ENCODE measurements around the gene ESPL1. TPM values are rescaled to one million over a fixed set of nuclear protein-coding genes. Genes with fewer than 3 reads are reported as not detected.

The ESPL1 gene
- total and polyA plus RNA-seq, 2 of the 8 experiments (the other 6 are each of a cell fraction or from before 2014, with no cell fraction given) = 31.8 to 52.7 TPM

- no peak overlapping the region for H3K23ac ChIP-seq (ENCODE audit: insufficient read length)
- 96% methylated on average over 11 of the region's 11 CpGs; no CpG with 5 or more reads in 1 of the 2 experiments for WGBS, 2 experiments (ENCODE audit: extremely low coverage in 1 of 2, insufficient coverage in 1 of 2, insufficient read length in 1 of 2, insufficient replicate concordance in 2 of 2, low coverage in 1 of 2, low lambda C conversion rate in 2 of 2, missing lambda C conversion rate in 1 of 2)
- H3K79me2 ChIP-seq (ENCODE audit: control insufficient read depth in 1 of 2, insufficient read depth in 2 of 2, low read length in 2 of 2) = no peaks in the 10 kb centered on the region
- H3K18ac ChIP-seq (ENCODE audit: extremely low read depth, low read length) = no peak overlapping the region
- H3K4me2 ChIP-seq (ENCODE audit: insufficient read depth in 1 of 2, low read depth in 2 of 2, low read length in 2 of 2) = no peak overlapping the region
- no peaks in the 10 kb centered on the region for H3K9me3 ChIP-seq (ENCODE audit: insufficient read depth in 2 of 2, low read depth in 1 of 2, low read length in 1 of 2)
- H3K36me3 ChIP-seq (ENCODE audit: control insufficient read depth in 2 of 4, insufficient read depth in 4 of 4, low read length in 3 of 4) = peaks cover 13 to 51% (median 42%) of the 10 kb centered on the region in 4 experiments
- POLR2A ChIA-PET (ENCODE audit: partially characterized antibody) = interaction anchor here (0.6 to 9.3 kb wide), 6 partner anchors 8 to 81 kb away, joined by 3 to 76 read pairs (median 3); partner anchors contain the start of genes ESPL1 and PFDN5
- H3K14ac ChIP-seq (ENCODE audit: insufficient read length) = no peak overlapping the region
- no peak overlapping the region for H2BK5ac ChIP-seq (ENCODE audit: low read depth, low read length)
- no peak overlapping the region for H3K4me3 ChIP-seq (ENCODE audit: extremely low read depth in 1 of 4, insufficient read depth in 2 of 4, low read depth in 3 of 4, low read length in 4 of 4)
- no peak overlapping the region for H3K9ac ChIP-seq (replicated peaks in 1 of 4; ENCODE audit: extremely low read depth in 1 of 4, low read depth in 3 of 4, low read length in 3 of 4)
- H2BK12ac ChIP-seq (ENCODE audit: low read depth, low read length) = no peak overlapping the region
- H3K56ac ChIP-seq (replicated peaks; ENCODE audit: insufficient read length, low read depth, low read length) = no peak overlapping the region
- DNase-seq (ENCODE audit: low read depth in 1 of 2, low spot score in 2 of 2) (no peak), FAIRE-seq (no peak)
- H2BK15ac ChIP-seq (ENCODE audit: low read length) = no peak overlapping the region
- H3K79me1 ChIP-seq (ENCODE audit: low read depth, low read length) = no peaks in the 10 kb centered on the region
- TF ChIP-seq EP300 (IDR thresholded peaks at IDR 0.05; ENCODE audit: borderline replicate concordance in 1 of 2, low read depth in 2 of 2, low read length in 2 of 2) (no peak), POLR2AphosphoS5 (IDR thresholded peaks at IDR 0.05; ENCODE audit: low read depth, low read length) (no peak), YY1 (IDR thresholded peaks at IDR 0.05; ENCODE audit: low read depth, low read length) (no peak), CBX8 (IDR thresholded peaks at IDR 0.05; ENCODE audit: borderline replicate concordance, low read depth, low read length) (no peak), SIRT6 (IDR thresholded peaks at IDR 0.05; ENCODE audit: low read length) (no peak)
- peaks cover 0 to 9% of the 10 kb centered on the region in 2 experiments for H4K20me1 ChIP-seq (replicated peaks in 1 of 2; ENCODE audit: control insufficient read depth in 1 of 2, insufficient read depth in 2 of 2, low read length in 2 of 2)
- H2AFZ ChIP-seq (ENCODE audit: low read length) = no peak overlapping the region
- H2BK120ac ChIP-seq (replicated peaks; ENCODE audit: low read depth, low read length) = no peak overlapping the region
- no peaks in the 10 kb centered on the region for H3K23me2 ChIP-seq (ENCODE audit: low read depth, low read length)
- CTCF ChIA-PET (ENCODE audit: partially characterized antibody) = interaction anchor here (0.9 to 28.3 kb wide), 3 partner anchors 9 to 67 kb away, joined by 5 to 573 read pairs (median 22); partner anchors contain the start of genes ESPL1 and ITGB7
- no peaks in the 10 kb centered on the region for H3K27me3 ChIP-seq (replicated peaks in 1 of 4; ENCODE audit: control insufficient read depth in 3 of 4, extremely low read depth in 1 of 4, insufficient read depth in 3 of 4, low read length in 3 of 4)
- H4K91ac ChIP-seq (replicated peaks; ENCODE audit: insufficient read length, low read length) = no peak overlapping the region
- H2BK20ac ChIP-seq (ENCODE audit: low read length) = no peak overlapping the region
- no peaks in the 10 kb centered on the region for H3K4me1 ChIP-seq (replicated peaks in 1 of 4; ENCODE audit: control insufficient read depth in 3 of 4, insufficient read depth in 4 of 4, low read length in 3 of 4)
- no peak overlapping the region for H4K5ac ChIP-seq (ENCODE audit: insufficient read length, low read depth, low read length)
- H4K8ac ChIP-seq (ENCODE audit: extremely low read depth, insufficient read depth, low read length) = no peak overlapping the region
- no peak overlapping the region for H3K27ac ChIP-seq (ENCODE audit: low read depth, low read length)
- H2AK5ac ChIP-seq (ENCODE audit: low read depth, low read length) = no peak overlapping the region
- no peak overlapping the region for H3K4ac ChIP-seq (replicated peaks; ENCODE audit: insufficient read length, low read depth, low read length)
These were observed 8.4 kb downstream of the ESPL1 start for GRCh38 chr12:53276511-53276910.
